Upper lobe of left lung (tissue), 6 donors: ENCODE measurements around the gene SPEF2. TPM values are rescaled to one million over a fixed set of nuclear protein-coding genes. Genes with fewer than 3 reads are reported as not detected.

Experiments
- ATAC-seq, 2 donors: fragments of 200-7000 bp; cut with Tn5 transposase; one replicate each; pipeline ENCODE4 v1.9.1; 2022; ENCODE audit warnings: mild to moderate bottlenecking in 2 of 2, moderate library complexity in 2 of 2; ENCODE audit not compliant: low FRiP score in 2 of 2
- DNase-seq, 2 donors: peaks; one replicate each; pipeline ENCODE4 v3.0.0-alpha.2; 2019 to 2020
- H3K27ac ChIP-seq, 4 donors: fragments of 200-600 bp; sonication (generic); one replicate each; pipeline ENCODE4 v1.5.1; 2016 to 2019
- H3K27me3 ChIP-seq, 4 donors: fragments of 200-600 bp; sonication (generic); one replicate each; pipeline ENCODE4 v1.5.1; 2017 to 2019
- H3K36me3 ChIP-seq, 4 donors: fragments of 200-600 bp; sonication (generic); one replicate each; pipeline ENCODE4 v1.5.1; 2016 to 2019
- H3K4me1 ChIP-seq, 4 donors: fragments of 200-600 bp; sonication (generic); one replicate each; pipeline ENCODE4 v1.5.1; 2018 to 2019
- H3K4me3 ChIP-seq, 4 donors: fragments of 200-600 bp; sonication (generic); one replicate each; pipeline ENCODE4 v1.5.1; 2017 to 2019; ENCODE audit warnings: mild to moderate bottlenecking in 2 of 4, moderate library complexity in 1 of 4
- H3K9me3 ChIP-seq, 4 donors: fragments of 200-600 bp; sonication (generic); one replicate each; pipeline ENCODE4 v1.5.1; 2018 to 2019
- EP300 ChIP-seq, 4 donors: sonication (generic); formaldehyde crosslinking; IDR thresholded peaks; one replicate each; pipeline ENCODE4 v1.5.1; 2017; ENCODE audit warnings: antibody characterized with exemption in 4 of 4, control low read depth in 2 of 4
- POLR2A ChIP-seq, 4 donors: fragments of 450-650 bp; IDR thresholded peaks; one replicate each; pipeline ENCODE4 v1.5.1; 2016 to 2017; ENCODE audit warnings: antibody characterized with exemption in 4 of 4, mild to moderate bottlenecking in 2 of 4
- POLR2AphosphoS5 ChIP-seq, 2 donors: sonication (generic); formaldehyde crosslinking; IDR thresholded peaks; one replicate each; pipeline ENCODE4 v1.5.1; 2017; ENCODE audit warnings: antibody characterized with exemption in 2 of 2
- WGBS, 2 donors: methylation state at CpG; one replicate each; pipeline ENCODE4 v1.1.5; 2017 to 2018; 5-methylcytosine and 5-hydroxymethylcytosine counted together
- total RNA-seq, 6 donors: library from RNA; depleted of rRNA in 4 of 6; stranded (reverse); fragments of >200 nt in 4 of 6; gene quantifications; one replicate each; pipeline versions ENCODE4 v1.1.0 to v1.2.1, GENCODE V29; 2016 to 2021
- TF ChIP-seq, protein P1 (sequence below), 6 experiments: fragments of 450-650 bp in 4 of 6; fragments of 200-600 bp in 2 of 6; sonication (generic) in 2 of 6; IDR thresholded peaks; one replicate each; pipeline ENCODE4 v1.5.1; 2016 to 2019; ENCODE audit warnings: antibody characterized with exemption in 6 of 6
- donor health status: DM: no; HTN: no; CAD: no; lungs with moderate emphysema.
- donor health status: DM: no; HTN: yes; CAD: no; lungs with severe emphysema.

The SPEF2 gene
- total RNA-seq, 6 donors from 2014 or later = 6.6 to 95.3 (median 13.9) TPM

DNA sequence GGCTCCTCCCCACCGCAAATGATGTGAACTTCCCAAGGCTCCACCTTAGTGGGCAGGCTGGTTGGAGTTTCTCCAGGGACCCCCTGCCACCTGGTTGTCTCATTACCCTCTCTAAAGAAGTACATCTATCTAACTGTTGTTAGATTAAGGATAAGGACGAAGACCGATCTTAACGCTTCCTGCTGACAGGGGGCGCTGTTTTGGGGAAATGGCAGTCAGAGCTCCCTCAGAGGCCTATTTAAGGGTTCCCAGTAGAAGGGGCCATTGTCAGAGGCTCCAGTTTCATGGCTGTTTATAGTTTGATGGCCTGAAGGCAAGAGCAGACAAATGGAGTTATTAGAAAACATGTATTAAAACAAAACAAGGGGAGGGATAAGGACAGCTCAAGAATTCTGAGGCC is 100.1 kb downstream of the SPEF2 start:
- Histone ChIP-seq H3K27ac (no peak overlapping the region), H3K4me3 (no peak overlapping the region), H3K4me1 (no peaks in the 10 kb centered on the region), H3K27me3 (no peaks in the 10 kb centered on the region), H3K36me3 (no peaks in the 10 kb centered on the region), H3K9me3 (no peaks in the 10 kb centered on the region)
- DNase-seq = no peak
- ATAC-seq = no peak
- WGBS, 2 donors = 72 to 77% methylated on average over 5 of the region's 5 CpGs
- TF ChIP-seq EP300 (IDR thresholded peaks at IDR 0.05) (no peak), POLR2A (IDR thresholded peaks at IDR 0.05) (no peak), POLR2AphosphoS5 (IDR thresholded peaks at IDR 0.05) (no peak)
- TF ChIP-seq, protein P1, sequence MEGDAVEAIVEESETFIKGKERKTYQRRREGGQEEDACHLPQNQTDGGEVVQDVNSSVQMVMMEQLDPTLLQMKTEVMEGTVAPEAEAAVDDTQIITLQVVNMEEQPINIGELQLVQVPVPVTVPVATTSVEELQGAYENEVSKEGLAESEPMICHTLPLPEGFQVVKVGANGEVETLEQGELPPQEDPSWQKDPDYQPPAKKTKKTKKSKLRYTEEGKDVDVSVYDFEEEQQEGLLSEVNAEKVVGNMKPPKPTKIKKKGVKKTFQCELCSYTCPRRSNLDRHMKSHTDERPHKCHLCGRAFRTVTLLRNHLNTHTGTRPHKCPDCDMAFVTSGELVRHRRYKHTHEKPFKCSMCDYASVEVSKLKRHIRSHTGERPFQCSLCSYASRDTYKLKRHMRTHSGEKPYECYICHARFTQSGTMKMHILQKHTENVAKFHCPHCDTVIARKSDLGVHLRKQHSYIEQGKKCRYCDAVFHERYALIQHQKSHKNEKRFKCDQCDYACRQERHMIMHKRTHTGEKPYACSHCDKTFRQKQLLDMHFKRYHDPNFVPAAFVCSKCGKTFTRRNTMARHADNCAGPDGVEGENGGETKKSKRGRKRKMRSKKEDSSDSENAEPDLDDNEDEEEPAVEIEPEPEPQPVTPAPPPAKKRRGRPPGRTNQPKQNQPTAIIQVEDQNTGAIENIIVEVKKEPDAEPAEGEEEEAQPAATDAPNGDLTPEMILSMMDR (IDR thresholded peaks at IDR 0.05) = no peak

DNA sequence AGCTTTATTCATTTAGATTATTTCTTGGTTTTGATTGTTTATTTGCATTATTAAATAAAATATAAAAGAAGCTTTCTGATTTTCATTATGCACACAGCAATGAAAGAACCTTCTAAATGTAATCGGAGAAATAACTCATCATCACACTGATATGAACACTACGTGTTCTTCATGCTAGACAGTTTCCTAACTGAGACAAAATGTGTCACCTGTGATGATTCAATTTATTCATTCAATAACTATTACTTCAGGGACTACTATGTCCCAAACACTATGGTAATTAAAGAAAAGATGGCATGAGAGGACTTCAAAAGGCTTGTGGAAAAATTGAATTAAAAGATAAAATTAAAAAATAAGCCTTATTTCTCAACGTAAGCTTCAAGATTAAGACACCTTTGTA is 118.1 kb downstream of the SPEF2 start:
- H3K36me3 ChIP-seq = no peaks in the 10 kb centered on the region
- DNase-seq (no peak), ATAC-seq (no peak)
- no peak overlapping the region for H3K27ac ChIP-seq
- H3K4me3 ChIP-seq = no peak overlapping the region
- H3K9me3 ChIP-seq = peaks cover 0 to 4% (median 0%) of the 10 kb centered on the region in 4 donors
- TF ChIP-seq, protein P1 (IDR thresholded peaks at IDR 0.05) = no peak
- no peak for TF ChIP-seq POLR2AphosphoS5 (IDR thresholded peaks at IDR 0.05)
- no peak for TF ChIP-seq POLR2A (IDR thresholded peaks at IDR 0.05)
- no peak for TF ChIP-seq EP300 (IDR thresholded peaks at IDR 0.05)
- no peaks in the 10 kb centered on the region for H3K27me3 ChIP-seq
- 89 to 90% methylated on average over 3 of the region's 3 CpGs for WGBS, 2 donors
- H3K4me1 ChIP-seq = no peaks in the 10 kb centered on the region

DNA sequence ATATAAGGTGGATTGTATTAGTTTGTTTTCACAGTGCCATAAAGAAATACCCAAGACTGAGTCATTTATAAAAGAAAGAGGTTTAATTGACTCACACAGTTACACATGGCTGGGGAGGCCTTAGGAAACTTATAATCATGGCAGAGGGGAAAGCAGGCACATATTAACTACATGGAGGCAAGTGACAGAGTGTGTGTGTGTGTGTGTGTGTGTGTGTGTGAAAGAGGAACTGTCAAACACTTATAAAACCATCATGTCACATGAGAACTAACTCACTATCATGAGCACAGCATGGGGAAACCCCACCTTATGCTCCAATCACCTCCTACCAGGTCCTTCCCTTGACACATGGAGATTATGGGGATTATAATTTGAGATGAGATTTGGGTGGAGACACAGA is 118.6 kb downstream of the SPEF2 start:
- ATAC-seq (no peak), DNase-seq (no peak)
- no peaks in the 10 kb centered on the region for H3K36me3 ChIP-seq
- H3K27ac ChIP-seq = no peak overlapping the region
- TF ChIP-seq, protein P1 (IDR thresholded peaks at IDR 0.05) = no peak
- TF ChIP-seq POLR2AphosphoS5 (IDR thresholded peaks at IDR 0.05) = no peak
- TF ChIP-seq POLR2A (IDR thresholded peaks at IDR 0.05) = no peak
- TF ChIP-seq EP300 (IDR thresholded peaks at IDR 0.05) = no peak
- no peaks in the 10 kb centered on the region for H3K4me1 ChIP-seq
- H3K9me3 ChIP-seq = peaks cover 0 to 4% (median 0%) of the 10 kb centered on the region in 4 donors
- no peaks in the 10 kb centered on the region for H3K27me3 ChIP-seq
- no peak overlapping the region for H3K4me3 ChIP-seq

DNA sequence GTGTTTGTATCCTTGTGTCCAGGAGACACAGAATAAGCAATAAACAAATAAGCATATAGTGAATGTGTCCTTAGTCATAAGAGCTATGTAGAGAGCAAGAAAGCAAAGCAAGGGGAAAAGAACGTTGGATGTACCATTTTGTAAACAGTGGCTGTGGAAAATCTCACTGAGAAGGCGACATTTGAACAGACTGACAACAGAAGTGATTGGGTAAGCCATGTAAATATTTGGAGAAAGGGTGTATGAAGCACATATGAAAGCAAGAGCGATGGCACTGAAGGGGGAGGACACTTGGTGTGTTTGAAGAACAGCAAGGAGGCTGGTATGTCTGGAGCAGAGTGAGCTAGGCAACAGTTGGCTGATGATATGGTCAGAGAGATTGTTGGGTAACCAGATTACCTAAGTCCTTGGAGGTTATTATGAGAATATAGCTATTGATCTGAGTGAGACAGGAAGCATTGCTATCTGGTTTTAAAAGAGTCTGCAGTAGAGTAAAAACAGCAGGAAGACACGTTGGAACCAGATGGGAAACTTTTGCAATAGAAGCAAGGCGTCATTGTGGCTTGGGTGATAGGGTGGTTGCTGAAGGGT is 123.6 kb downstream of the SPEF2 start:
- peaks cover 0 to 4% (median 0%) of the 10 kb centered on the region in 4 donors for H3K9me3 ChIP-seq
- DNase-seq = no peak
- 68 to 69% methylated on average over 5 of the region's 5 CpGs for WGBS, 2 donors
- no peak overlapping the region for H3K4me3 ChIP-seq
- TF ChIP-seq POLR2A (IDR thresholded peaks at IDR 0.05) (no peak), EP300 (IDR thresholded peaks at IDR 0.05) (no peak), POLR2AphosphoS5 (IDR thresholded peaks at IDR 0.05) (no peak)
- TF ChIP-seq, protein P1 (IDR thresholded peaks at IDR 0.05) = no peak
- no peaks in the 10 kb centered on the region for H3K27me3 ChIP-seq
- ATAC-seq = no peak
- no peaks in the 10 kb centered on the region for H3K4me1 ChIP-seq
- H3K36me3 ChIP-seq = no peaks in the 10 kb centered on the region
- H3K27ac ChIP-seq = no peak overlapping the region

DNA sequence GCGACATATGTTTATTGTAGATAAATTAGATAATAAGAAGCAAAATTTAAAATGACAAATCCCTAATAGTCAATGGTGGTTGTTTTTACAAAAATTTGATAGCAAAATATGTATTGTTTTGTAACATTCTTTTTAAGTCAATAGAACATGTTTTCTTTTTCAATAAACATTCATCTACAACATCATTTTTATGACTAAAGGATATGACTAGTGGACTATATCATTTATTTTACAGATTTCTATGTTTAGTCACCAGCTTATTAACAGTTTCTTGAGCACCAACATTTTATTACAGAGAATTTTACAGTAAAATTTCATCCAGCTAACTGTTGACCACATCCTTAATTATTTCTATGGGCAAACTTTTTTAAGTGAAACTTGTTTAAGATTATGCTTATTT is 124.3 kb downstream of the SPEF2 start:
- no peaks in the 10 kb centered on the region for H3K36me3 ChIP-seq
- H3K4me1 ChIP-seq = no peaks in the 10 kb centered on the region
- H3K27ac ChIP-seq = no peak overlapping the region
- TF ChIP-seq POLR2A (IDR thresholded peaks at IDR 0.05) (no peak), EP300 (IDR thresholded peaks at IDR 0.05) (no peak), POLR2AphosphoS5 (IDR thresholded peaks at IDR 0.05) (no peak)
- TF ChIP-seq, protein P1 (IDR thresholded peaks at IDR 0.05) = no peak
- WGBS, 2 donors = 67 to 87% methylated on average over 1 of the region's 1 CpG
- DNase-seq (no peak), ATAC-seq (no peak)
- H3K9me3 ChIP-seq = no peaks in the 10 kb centered on the region
- no peaks in the 10 kb centered on the region for H3K27me3 ChIP-seq
- no peak overlapping the region for H3K4me3 ChIP-seq
